Activated CD8-positive, alpha-beta memory T cell treated with anti-CD3 and anti-CD28 coated beads for 24 hours (primary cell): ENCODE data around the gene HS3ST4.

Experiments
- DNase-seq: peaks from one replicate; pipeline ENCODE4 v3.0.0-alpha.2; 2020

The HS3ST4 gene

DNA sequence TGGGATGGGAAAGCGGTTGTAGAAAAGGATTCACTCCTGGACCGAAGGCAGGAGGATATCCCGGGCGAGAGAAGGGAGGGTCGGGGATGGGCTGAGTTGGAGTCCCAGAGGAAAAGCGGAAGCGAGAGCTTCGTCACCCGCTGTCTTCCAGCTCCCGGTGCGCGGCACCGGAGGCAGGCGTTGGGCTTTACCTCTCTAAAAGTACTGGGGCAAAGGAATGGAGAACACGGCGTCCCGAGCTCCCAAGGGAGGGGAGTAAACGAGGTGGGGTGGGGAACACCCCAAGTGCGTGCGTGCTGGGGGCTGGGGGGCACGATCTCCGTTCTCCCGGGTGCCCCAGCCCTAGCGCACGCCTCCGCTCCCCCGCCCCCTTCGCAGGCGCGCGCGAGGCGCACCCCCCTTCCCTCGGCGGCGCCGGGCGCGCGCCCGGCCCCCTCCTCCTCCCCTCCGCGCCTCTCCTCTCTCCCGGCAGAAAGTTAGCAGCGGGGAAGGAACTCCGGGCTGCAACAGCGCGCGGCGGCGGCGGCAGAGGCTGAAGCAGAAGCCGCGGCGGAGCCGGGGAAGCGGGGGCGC, at the start of gene HS3ST4:
TSS of gene HS3ST4 (plus strand) at position 441 of the 573 bp plus-strand sequence.
- no peak for DNase-seq

DNA sequence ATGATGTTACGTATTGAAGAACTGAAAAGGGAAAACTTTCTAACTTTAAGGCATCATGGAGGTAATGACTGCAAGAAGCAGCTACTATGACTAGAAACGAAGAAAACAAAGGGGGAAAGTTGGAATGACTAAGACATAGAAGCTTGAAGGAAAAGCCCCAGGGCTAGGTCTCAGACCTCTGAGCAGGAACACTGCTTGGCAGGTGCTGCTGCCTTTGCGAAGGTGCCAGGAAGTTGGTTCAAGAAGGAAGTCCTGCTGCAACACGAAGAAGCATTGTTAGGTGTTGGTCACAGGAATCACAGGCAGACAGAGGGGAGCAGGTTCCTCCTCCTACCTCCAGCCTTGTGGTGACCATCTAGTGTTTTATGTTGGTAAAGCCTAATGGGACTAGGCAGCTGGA, 48.1 kb upstream of the HS3ST4 start:
- DNase-seq: no peak

DNA sequence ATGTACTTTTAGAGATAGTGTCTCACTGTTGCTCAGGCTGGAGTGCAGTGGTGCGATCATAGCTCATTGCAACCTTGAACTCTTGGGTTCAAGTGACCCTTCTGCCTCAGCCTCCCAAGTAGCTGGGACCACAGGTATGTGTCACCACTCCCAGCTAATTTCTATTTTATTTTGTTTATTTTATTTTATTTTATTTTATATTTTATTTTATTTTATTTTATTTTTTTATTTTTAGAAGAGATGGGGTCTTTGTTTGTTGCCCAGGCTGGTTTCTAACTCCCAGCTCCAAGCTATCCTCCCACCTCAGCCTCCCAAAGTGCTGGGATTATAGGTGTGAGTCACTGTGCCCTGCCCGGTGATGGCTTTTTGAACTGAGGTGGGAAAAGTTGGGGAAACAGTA, 35.1 kb upstream of the HS3ST4 start:
- no peak for DNase-seq

DNA sequence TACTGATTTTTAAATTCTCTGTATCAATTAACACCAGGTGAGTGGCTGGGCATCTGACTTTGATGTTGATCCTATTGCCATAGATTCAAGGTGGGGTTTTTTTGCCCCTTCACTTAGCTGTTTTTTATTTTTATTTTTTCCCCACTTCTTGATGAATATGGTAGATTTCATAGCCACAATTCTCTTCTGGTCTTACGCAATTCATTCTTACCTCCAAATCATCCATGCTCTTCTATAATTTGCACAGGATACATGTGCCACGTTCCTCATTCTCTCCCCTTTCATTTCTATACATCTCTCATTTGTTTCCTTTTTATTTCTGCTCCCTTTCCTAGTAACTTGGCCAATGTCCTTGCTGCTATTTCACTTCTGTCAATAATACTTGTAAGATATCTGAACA, 14.9 kb upstream of the HS3ST4 start:
- no peak for DNase-seq

DNA sequence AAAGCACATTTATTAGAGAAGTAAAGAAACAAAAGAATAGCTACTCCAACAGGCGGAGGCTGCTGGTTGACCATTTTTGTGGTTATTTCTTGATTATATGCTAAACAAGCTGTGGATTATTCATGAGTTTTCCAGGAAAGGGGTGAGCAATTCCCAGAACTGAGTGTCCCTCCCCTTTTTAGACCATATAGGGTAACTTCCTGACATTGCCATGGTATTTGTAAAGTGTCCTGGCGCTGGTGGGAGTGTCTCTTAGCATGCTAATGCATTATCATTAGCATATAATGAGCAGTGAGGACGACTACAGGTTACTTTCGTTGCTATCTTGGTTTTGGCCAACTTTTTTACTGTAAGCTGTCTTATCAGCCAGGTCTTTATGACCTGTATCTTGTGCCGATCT, 12.2 kb upstream of the HS3ST4 start:
- no peak for DNase-seq

DNA sequence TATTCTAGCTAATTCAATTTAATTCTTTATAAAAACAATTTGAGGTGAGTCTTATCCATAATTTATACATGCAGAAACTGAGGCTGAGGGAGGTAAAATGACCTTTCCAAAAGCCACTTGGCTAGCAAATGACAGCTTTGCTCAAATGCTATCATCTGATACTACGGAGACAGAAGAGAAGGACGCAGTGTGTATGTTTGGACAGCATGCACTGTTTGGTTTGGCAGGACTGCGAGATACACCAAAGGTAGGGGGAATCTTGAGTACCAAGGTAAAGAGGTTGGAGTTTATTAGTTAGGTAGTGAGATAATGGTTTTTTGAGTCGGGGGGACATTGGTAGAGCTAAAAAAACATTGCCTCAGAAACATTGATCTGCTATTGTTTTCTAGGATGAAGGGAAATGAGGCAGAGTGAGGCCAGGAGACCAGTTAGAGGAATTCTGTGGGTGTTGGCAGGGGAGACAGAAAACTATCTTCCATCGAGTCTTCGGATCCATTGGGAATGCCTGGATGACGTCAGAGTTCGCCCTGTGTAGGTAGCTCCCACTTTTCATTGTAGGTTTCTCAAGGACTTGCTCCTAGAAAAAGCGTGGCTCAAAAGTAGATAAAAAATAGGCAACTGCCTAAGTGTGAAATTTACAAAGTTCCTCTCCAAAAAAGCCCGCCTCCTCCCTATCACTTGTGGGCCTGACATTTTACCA, 2.5 kb upstream of the HS3ST4 start:
- no peak for DNase-seq

DNA sequence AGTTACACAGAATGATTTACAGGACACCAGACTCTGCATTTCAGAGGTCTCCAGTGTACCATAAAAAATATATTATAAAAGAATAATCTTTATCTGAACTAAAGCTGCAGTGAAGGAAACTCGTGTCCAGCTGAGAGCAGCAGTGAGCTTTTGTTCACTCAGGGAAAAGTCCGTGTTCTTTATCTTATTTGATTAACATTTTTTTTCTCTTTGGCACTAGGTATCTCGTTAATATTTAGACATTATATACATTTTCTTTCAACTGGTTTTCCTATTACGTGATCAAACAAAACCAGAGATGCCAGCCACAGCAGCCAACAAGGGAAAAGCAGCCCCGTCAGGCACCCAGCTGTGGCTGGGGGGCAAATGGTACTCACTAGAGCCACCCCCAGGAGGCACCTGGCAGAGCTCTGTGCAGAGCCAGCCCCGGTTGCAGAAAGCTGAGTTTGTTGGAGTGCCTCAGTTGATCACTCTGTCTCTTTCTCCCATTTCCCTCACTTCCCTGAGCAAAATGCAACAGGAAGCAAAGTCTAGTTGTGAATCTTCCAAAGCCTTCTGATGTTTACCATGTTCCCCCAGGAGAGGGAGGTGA, 1.1 kb upstream of the HS3ST4 start:
- DNase-seq: no peak

DNA sequence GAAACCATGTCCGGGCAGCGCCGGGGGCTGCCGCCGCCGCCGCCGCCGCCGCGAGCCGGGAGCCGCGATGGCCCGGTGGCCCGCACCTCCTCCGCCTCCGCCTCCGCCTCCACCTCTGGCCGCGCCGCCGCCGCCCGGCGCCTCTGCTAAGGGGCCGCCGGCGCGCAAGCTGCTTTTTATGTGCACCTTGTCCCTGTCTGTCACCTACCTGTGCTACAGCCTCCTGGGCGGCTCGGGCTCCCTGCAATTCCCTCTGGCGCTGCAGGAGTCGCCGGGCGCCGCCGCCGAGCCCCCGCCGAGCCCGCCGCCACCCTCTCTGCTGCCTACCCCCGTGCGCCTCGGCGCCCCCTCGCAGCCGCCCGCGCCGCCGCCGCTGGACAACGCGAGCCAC, 587 bp downstream of the HS3ST4 start:
- DNase-seq: no peak

DNA sequence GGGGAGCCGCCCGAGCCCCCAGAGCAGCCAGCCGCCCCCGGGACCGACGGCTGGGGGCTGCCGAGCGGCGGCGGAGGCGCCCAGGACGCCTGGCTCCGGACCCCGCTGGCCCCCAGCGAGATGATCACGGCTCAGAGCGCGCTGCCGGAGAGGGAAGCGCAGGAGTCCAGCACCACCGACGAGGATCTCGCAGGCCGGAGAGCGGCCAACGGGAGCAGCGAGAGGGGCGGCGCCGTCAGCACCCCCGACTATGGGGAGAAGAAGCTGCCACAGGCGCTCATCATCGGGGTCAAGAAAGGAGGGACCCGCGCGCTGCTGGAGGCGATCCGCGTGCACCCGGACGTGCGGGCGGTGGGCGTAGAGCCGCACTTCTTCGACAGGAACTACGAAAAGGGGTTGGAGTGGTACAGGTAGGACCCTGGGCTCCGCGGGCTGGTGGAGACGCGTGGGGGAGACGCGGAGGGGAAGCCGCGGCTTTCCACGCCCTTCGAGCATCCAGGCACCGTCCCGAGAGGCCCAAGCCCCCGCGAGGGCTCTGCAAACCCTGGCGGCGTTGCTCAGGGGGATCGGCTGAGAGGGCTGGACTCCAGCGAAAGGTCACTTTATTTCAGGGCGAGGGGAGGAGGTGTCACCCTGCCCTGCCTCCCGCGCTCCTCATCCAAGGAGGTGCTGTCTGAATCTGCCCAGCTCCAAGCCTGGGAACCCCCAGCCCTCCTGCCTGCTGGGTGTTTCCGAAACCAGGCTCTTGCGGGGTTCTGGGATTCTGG, 1.2 kb downstream of the HS3ST4 start:
- DNase-seq: no peak

DNA sequence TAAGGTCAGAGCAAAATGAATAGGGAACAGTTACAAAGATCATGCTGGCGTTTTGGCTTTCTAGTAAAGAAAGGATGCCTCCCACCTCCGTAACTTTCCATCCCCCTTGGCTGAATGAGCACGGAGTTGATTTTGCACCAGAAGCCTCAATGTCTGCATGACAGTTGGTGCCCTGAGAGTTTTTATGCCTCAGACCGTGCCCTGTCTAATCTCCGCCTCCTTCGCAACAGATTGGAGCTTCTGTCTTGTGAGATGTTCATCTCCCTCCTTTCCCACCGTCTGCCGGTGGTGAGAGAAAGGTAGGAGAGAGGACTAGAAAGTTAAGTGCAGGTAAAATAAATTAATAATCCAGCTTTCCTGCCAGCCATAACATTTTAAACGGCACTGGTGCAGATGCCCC, 1.9 kb downstream of the HS3ST4 start:
- no peak for DNase-seq

DNA sequence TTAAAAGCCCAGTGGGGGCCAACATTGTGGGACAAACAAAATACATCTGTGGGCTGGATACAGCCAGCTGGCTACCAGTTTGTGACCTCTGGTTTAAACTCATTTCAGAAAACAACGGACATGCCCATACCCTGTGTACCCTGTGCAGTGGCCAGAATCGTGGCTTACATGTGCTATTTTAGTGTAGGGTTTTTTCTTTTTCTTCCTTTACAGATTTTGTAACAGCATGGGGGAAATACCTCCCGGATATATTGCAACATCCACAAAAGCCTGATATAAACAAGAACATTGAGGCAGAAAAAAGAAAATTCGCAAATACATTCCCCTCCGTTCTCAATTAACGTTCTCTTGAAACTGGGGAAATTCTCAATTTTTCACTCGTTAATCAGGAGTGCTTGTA, 7.3 kb downstream of the HS3ST4 start:
- DNase-seq: no peak

DNA sequence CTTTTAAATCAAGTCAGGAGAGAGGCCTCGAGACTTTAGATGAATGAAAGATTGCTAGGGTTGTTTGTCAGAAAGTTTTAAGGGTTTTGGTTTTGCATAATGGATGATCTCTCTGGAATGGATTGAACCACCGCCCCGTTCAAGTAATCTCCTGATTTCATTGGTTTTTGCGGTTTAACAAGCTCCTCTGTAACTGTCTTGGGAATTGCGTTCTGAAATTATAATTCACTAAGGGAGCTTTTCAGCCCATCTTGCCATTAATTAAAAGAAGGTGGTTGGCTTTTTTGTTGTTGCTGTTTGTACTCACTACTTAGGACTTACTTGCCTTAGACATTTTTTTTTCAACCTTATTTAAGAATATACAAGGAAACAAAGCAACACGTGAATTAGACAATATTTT, 8.8 kb downstream of the HS3ST4 start:
- DNase-seq: no peak

DNA sequence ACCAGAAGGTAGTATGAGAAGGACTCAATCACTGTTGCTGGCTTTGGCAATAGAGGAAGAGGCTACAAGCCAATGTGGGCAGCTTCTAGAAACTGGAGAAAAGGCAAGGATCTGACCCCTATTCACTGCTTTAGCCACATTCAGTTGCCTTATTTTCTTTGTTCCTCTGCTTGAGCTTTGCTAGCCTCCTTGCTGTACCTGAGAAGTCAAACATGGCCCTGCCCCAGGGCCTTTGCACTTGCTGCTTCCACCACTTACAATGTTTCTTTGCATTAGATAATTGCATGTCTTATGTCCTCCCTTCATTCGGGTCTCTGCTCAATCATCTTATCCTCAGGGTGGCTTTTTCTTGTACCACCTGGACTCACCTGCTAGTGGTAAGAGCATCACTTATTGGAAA, 15.8 kb downstream of the HS3ST4 start:
- no peak for DNase-seq

DNA sequence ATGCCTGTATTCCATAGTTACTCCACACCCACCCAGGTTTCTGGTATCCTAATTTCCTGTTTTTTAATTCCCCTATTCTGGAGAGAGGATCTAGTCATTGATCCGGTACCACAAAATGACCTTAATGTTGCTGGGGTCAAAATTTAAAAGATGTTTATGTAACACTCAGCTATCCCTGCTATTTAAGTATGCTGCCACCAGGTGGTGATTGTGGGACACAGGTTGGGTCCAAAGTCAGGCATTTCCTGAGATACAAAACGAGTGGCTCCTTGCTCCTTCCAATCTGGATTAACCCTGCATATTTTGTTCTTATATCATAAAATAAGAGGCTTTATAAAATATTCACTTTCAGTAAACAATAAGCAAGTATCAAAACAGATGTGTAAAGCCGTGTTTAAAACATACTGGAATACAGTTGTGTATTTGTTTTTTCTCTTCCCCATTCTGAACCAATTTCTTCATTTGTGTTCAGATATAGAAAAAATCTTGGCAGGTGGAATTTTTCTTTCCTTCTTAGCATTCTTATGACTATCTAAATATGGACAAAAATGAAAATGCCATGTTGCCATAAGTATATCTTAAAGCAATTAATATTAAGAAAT, 16.3 kb downstream of the HS3ST4 start:
- DNase-seq: no peak

DNA sequence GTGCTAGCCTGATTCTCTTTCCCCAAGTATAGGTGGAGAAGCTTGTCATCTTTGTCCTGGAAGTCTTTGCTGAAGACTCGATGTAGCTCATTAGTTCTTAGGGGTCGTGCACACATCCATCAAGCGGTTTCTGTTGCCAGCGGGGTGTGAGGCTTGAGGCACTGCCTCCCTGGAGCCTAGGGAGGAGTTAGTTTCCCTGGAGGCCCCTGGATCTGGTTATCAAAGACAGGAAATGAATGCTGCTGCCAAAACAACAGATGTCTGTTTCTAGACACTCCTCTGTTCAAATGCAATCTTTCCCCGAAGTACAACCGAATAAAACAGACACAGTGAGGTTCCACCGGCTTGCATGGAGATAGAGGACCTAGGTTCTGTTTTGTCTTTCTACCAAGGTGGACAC, 17.5 kb downstream of the HS3ST4 start:
- no peak for DNase-seq

DNA sequence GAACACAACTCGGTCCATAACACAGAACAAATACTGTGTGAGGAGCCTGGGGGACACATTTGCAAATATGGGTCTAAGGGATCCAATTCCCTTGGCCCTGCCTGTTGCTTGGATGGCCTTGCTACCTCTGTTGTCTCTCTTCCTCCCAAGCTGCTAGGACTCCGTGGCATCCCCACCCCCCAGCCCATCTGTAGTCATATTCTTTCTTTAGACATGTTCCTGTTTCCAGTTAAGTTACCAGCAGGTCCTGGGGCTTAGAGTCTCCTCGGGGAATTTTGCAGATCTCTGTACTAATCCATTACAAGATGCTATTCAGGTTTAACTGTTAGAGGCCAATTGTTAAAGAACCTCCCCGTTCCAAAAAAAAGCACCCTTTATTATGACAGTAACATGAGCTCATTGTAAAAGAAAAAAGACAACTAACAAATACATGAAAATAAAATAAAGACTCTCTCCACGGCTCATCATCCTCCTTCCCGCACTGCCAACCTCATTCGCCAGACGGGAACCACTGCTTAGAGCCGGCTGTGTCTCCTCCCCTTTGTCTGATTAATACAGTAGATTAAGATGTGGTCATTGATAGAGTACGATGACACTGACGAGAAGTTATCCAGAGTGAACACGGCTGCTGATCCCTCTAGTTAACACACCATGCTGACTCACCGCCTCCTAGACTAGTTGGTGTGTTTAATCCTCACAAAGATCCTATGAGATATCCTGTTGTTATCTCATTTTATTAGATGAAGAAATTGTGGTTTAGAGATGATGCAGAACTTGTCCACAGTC, 22.2 kb downstream of the HS3ST4 start:
- no peak for DNase-seq

DNA sequence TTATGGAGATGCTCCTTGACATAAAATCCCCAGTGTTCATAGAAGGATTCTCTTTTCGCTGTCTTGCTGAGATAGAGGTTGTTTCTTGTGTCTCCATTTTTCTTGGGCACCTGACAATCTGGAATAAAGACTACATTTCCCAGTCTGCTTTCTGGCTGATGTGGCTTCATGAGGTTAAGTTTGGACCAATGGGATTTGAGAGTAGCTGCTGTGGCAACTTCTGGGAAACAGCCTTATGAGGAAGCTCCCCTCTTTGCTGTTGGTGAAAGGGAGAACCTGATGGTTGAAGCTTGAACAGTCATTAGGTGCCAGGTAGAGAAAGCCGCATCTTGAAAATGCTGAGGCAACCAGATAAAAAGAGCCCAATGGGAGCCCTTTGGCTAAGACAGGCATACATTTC, 24.4 kb downstream of the HS3ST4 start:
- no peak for DNase-seq

DNA sequence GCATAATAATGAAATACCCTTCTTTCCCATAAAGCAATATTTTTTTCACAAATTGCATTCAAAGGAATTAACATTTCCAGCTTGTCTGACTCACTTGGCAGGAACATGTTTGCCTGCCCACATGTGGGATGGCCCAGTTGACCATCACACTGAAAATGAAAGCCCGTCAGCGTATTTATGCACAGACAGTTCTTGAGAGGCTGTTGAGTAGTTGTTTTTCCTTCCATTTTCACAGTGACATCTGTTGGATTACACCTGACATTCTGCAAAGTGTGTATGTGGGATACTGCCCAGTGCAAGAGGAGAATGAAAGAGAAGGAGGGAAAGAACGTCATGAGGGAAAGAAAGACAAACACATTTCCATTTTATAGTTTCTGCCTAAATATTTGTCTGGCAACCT, 29.7 kb downstream of the HS3ST4 start:
- no peak for DNase-seq

DNA sequence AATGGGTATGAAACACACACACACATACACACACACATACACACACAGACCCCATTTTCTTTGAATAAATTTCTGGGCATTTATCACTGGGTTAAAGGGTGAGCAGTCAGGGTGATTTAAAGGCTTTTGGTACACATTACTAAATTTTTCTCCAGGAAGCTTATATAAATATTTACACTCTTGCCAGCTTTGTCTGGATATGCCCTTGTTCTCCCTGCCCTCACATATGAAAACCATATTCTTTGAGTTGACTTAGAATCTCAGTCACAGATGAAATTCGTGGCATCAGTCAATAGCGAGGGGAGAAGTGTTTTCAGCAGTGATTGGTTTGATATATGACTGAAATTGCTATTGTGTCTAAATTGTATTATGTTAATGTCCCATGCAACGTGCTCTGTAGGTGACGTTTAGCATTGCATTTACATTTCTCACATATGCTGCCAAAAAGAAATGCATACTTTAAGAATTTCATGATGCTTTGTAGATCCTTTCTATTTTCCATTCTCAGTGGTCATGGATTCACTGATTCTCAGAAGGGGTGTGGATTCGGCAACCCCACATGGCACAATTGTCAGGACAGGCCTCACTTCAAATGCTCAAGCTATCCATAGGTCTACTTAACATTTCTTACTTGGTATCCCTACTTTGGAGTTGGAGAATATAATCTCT, 34.8 kb downstream of the HS3ST4 start:
- DNase-seq: no peak

DNA sequence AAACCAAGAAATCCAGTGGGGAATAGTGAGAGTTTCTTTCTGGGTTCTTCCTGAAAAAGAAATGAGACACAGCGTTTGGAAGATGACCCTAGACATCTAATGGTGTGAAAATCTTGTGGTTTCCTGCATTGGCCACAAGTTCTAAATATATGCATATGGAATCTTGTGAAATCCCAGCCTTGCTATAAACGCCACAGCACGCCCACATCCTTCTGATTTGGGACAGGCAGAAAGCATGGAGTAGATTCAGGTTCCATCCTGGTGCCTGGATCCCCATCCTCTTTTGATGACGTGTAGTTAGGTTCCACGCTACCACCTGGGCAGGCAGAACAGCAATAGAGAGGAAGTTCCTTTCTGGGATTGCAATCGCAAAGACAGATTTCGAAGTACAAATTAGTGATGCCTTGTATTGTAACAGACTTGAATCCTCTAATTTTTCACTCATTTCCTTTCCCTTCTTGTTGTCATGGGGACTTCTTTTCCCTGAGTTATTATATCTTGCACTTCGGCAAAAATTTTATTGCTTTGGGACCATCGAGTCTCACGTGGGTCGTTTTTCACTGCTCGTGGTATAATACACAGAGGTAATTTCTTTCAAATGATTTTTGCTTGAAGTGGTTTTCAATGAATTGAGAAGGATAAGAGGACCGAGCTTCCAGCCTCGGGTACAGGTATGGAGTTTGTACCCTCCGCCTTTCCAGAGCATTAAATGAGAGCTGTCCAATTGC, 37.6 kb downstream of the HS3ST4 start:
- DNase-seq: no peak

DNA sequence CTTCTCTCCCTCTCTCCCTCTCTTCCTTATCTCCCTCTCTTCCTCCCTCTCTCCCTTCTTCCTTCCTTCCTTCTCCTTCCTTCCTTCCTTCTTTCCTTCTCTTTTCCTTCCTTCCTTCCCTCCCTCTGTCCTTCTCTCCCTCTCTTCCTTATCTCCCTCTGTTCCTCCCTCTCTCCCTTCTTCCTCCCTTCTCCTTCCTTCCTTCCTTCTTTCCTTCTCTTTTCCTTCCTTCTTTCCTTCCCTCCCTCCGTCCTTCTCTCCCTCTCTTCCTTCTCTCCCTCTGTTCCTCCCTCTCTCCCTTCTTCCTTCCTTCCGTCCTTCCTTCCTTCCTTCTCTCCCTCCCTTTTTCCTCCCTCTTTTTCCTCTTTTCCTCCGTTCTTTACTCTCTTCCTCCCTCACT, 38.6 kb downstream of the HS3ST4 start:
- DNase-seq: no peak
